CD14-positive monocyte (primary cell): ENCODE results near the gene ITGA2B. TPM values are rescaled to one million over a fixed set of nuclear protein-coding genes. Genes with fewer than 3 reads are reported as not detected.

ENCODE experiments used
- DNase-seq, 3 donors: peaks; one replicate each; pipeline ENCODE4 v3.0.0-alpha.2; 2011 to 2022
- H2AFZ ChIP-seq: 2 replicates; pipeline ENCODE4 v1.6.0; 2012; ENCODE audit warnings: mild to moderate bottlenecking, low read depth, low read length, inconsistent platforms; ENCODE audit not compliant: insufficient read depth, poor library complexity, severe bottlenecking
- H3K27ac ChIP-seq, 2 donors: 1 replicate in 1 of 2; 2 replicates in 1 of 2; pipeline ENCODE4 v1.5.1; 2012 to 2013; ENCODE audit warnings: low read length in 2 of 2, control low read depth in 1 of 2, inconsistent platforms in 1 of 2, low read depth in 1 of 2, mild to moderate bottlenecking in 1 of 2
- H3K27me3 ChIP-seq, 2 donors: one replicate each; pipeline versions ENCODE4 v1.6.0 to v1.6.1; 2011 to 2013; ENCODE audit warnings: low read length in 2 of 2; ENCODE audit not compliant: control insufficient read depth in 2 of 2, insufficient read depth in 2 of 2
- H3K36me3 ChIP-seq, 2 donors: replicated peaks in 1 of 2; 1 replicate in 1 of 2; 2 replicates in 1 of 2; pipeline versions ENCODE4 v1.5.1 to v1.6.1; 2012 to 2013; ENCODE audit warnings: low read length in 2 of 2, control low read depth in 1 of 2, inconsistent platforms in 1 of 2, mild to moderate bottlenecking in 1 of 2; ENCODE audit not compliant: insufficient read depth in 2 of 2, control insufficient read depth in 1 of 2
- H3K4me1 ChIP-seq, 2 donors: 1 replicate in 1 of 2; 2 replicates in 1 of 2; pipeline versions ENCODE4 v1.5.1 to v1.6.1; 2012 to 2013; ENCODE audit warnings: low read length in 2 of 2, control low read depth in 1 of 2, inconsistent platforms in 1 of 2, mild to moderate bottlenecking in 1 of 2, moderate library complexity in 1 of 2; ENCODE audit not compliant: insufficient read depth in 2 of 2, control insufficient read depth in 1 of 2
- H3K4me2 ChIP-seq: replicated peaks from 2 replicates; pipeline ENCODE3; 2012; ENCODE audit warnings: low read length, moderate library complexity, mild to moderate bottlenecking; ENCODE audit not compliant: poor library complexity, severe bottlenecking; ENCODE audit errors: extremely low read depth
- H3K4me3 ChIP-seq, 3 experiments: fragments of 200-600 bp in 1 of 3; sonication (generic) in 1 of 3; replicated peaks in 1 of 3; 1 replicate in 2 of 3; 2 replicates in 1 of 3; pipeline ENCODE4 v1.5.1; 2011 to 2013; ENCODE audit warnings: low read length in 3 of 3, mild to moderate bottlenecking in 3 of 3, control low read depth in 2 of 3, low read depth in 2 of 3, inconsistent platforms in 1 of 3, moderate library complexity in 1 of 3
- H3K79me2 ChIP-seq: 2 replicates; pipeline ENCODE4 v1.6.0; 2012; ENCODE audit warnings: mild to moderate bottlenecking, control low read depth, inconsistent platforms, low read length, moderate library complexity; ENCODE audit not compliant: insufficient read depth
- H3K9ac ChIP-seq: 2 replicates; pipeline ENCODE4 v1.6.0; 2017; ENCODE audit warnings: low read length, mild to moderate bottlenecking; ENCODE audit not compliant: insufficient read depth, poor library complexity, severe bottlenecking
- H3K9me3 ChIP-seq, 2 donors: replicated peaks in 1 of 2; 1 replicate in 1 of 2; 2 replicates in 1 of 2; pipeline versions ENCODE4 v1.5.1 to v1.6.1; 2012 to 2013; ENCODE audit warnings: low read length in 2 of 2, control low read depth in 1 of 2; ENCODE audit not compliant: control insufficient read depth in 1 of 2, insufficient read depth in 1 of 2
- H4K20me1 ChIP-seq: 2 replicates; pipeline ENCODE4 v1.6.0; 2012; ENCODE audit warnings: mild to moderate bottlenecking, low read length, control low read depth, moderate library complexity; ENCODE audit not compliant: insufficient read depth
- H3K27ac Mint-ChIP-seq, 7 donors: one replicate each; pipeline ENCODE4 v1.8.0; 2020; ENCODE audit warnings: mild to moderate bottlenecking in 7 of 7, mixed read lengths in 7 of 7, moderate library complexity in 6 of 7, inconsistent platforms in 2 of 7
- H3K27me3 Mint-ChIP-seq, 3 donors: one replicate each; pipeline ENCODE4 v1.8.0; 2021 to 2022; ENCODE audit warnings: low read depth in 3 of 3, mild to moderate bottlenecking in 3 of 3, mixed read lengths in 3 of 3, moderate library complexity in 3 of 3, inconsistent platforms in 1 of 3
- H3K36me3 Mint-ChIP-seq, 2 donors: one replicate each; pipeline ENCODE4 v1.8.0; 2020; ENCODE audit warnings: mixed read lengths in 2 of 2, inconsistent platforms in 1 of 2, mild to moderate bottlenecking in 1 of 2
- H3K4me1 Mint-ChIP-seq: one replicate; pipeline ENCODE4 v1.8.0; 2020; ENCODE audit warnings: mild to moderate bottlenecking, mixed read lengths
- H3K4me3 Mint-ChIP-seq, 2 donors: one replicate each; pipeline ENCODE4 v1.8.0; 2020; ENCODE audit warnings: mild to moderate bottlenecking in 2 of 2, mixed read lengths in 2 of 2, moderate library complexity in 1 of 2
- H3K9me3 Mint-ChIP-seq, 7 donors: one replicate each; pipeline ENCODE4 v1.8.0; 2020 to 2022; ENCODE audit warnings: mixed read lengths in 7 of 7, mild to moderate bottlenecking in 6 of 7, moderate library complexity in 6 of 7, inconsistent platforms in 2 of 7
- WGBS: methylation state at CpG from one replicate; pipeline ENCODE4 v1.1.5; 2013; ENCODE audit warnings: missing lambda C conversion rate; ENCODE audit not compliant: insufficient coverage; 5-methylcytosine and 5-hydroxymethylcytosine counted together
- intact Hi-C, 2 donors: fragments of 100-400 bp; cut with micrococcal nuclease; formaldehyde crosslinking; loops; one replicate each; pipeline versions ENCODE4 v1.15.0 to v1.15.1; 2023
- polyA minus RNA-seq: library from RNA; depleted of rRNA, polyadenylated mRNA; stranded (reverse); fragments of >200 nt; gene quantifications from 2 replicates; pipeline ENCODE4 v1.2.3, GENCODE V29; 2012
- polyA plus RNA-seq, 3 donors: library from polyadenylated mRNA; depleted of rRNA in 1 of 3; unstranded in 2 of 3; stranded (reverse) in 1 of 3; fragments of 300-500 nt in 2 of 3; fragments of >200 nt in 1 of 3; fragmentation: Illumina TruSeq in 2 of 3; gene quantifications; 1 replicate in 2 of 3; 2 replicates in 1 of 3; pipeline ENCODE4 v1.2.3, GENCODE V29; 2012 to 2021
- total RNA-seq, 12 experiments: library from RNA in 1 of 12; stranded (reverse) in 1 of 12; fragments of 120-200 nt in 1 of 12; gene quantifications; one replicate each; pipeline ENCODE4 v1.2.4 and lab custom pipeline; 2013 to 2026; ENCODE audit warnings: mixed read lengths in 6 of 12, inconsistent platforms in 1 of 12
- TF ChIP-seq, protein P1 (sequence below): fragments of 200-600 bp; IDR thresholded peaks from one replicate; pipeline ENCODE4 v1.8.0; 2022; ENCODE audit warnings: antibody characterized with exemption, mild to moderate bottlenecking

The ITGA2B gene
- 2.8 TPM for total RNA-seq (2013)
- polyA plus RNA-seq (1 to 10 TPM in 2 of 3 donors, under 1 TPM in 1; 0.21 to 1.2 (median 1.1) TPM), polyA minus RNA-seq (0.69 and 0.96 TPM in 2 replicates), total RNA-seq (lab: John Stamatoyannopoulos, UW) (0.12 to 2.0 (median 0.59) reads per million in 11 experiments)

DNA sequence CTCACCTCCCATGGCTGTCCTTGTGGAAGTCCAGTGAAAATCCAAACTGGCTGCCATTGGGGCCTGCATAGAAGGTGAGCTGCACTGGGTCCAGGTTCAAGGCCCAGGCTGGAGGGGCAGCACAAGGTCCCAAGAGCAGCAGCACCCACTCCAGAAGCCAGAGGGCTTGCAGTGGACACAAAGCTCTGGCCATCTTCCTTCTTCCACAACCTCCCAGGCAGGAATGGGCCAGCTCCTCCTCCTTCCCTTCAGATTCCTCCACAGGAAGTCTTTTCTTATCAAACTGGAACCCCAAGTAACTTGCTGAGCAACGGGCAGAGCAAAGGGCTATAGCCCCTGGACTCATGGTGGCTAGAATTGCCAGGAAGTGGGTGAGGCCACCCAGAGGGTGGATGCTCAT lies at the start of gene ITGA2B:
Gene ITGA2B (minus strand): TSS at position 369 of the 400 bp plus-strand sequence. CDS start 176 bp downstream, at position 193.
- Histone ChIP-seq H3K9me3 (no peaks in the 10 kb centered on the region), H4K20me1 (no peaks in the 10 kb centered on the region), H3K9ac (no peak within 1 kb of the TSS), H2AFZ (peak within 1 kb of the TSS; percentile 7), H3K4me1 (peaks cover 26 to 29% of the 10 kb centered on the region in 2 donors), H3K4me3 (no peak within 1 kb of the TSS), H3K27ac (no peak within 1 kb of the TSS), H3K36me3 (no peaks in the 10 kb centered on the region), H3K79me2 (no peaks in the 10 kb centered on the region), H3K27me3 (peaks cover 3 to 24% of the 10 kb centered on the region in 2 donors), H3K4me2 (peak within 1 kb of the TSS; percentile 19)
- H3K4me3 Mint-ChIP-seq = peak within 1 kb of the TSS in 1 of 2 donors; percentile 68
- DNase-seq = no peak
- H3K9me3 Mint-ChIP-seq = peaks cover 0 to 2% (median 0%) of the 10 kb centered on the region in 7 donors
- WGBS = no CpG with 5 or more reads among the region's 1 CpG
- peaks cover 19 to 32% (median 28%) of the 10 kb centered on the region in 3 donors for H3K27me3 Mint-ChIP-seq
- peaks cover 33% of the 10 kb centered on the region for H3K4me1 Mint-ChIP-seq
- intact Hi-C loops = no loop called here
- H3K36me3 Mint-ChIP-seq = peaks cover 0 to 4% of the 10 kb centered on the region in 2 donors
- TF ChIP-seq, protein P1, sequence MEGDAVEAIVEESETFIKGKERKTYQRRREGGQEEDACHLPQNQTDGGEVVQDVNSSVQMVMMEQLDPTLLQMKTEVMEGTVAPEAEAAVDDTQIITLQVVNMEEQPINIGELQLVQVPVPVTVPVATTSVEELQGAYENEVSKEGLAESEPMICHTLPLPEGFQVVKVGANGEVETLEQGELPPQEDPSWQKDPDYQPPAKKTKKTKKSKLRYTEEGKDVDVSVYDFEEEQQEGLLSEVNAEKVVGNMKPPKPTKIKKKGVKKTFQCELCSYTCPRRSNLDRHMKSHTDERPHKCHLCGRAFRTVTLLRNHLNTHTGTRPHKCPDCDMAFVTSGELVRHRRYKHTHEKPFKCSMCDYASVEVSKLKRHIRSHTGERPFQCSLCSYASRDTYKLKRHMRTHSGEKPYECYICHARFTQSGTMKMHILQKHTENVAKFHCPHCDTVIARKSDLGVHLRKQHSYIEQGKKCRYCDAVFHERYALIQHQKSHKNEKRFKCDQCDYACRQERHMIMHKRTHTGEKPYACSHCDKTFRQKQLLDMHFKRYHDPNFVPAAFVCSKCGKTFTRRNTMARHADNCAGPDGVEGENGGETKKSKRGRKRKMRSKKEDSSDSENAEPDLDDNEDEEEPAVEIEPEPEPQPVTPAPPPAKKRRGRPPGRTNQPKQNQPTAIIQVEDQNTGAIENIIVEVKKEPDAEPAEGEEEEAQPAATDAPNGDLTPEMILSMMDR = no peak
- H3K27ac Mint-ChIP-seq = peak within 1 kb of the TSS in 2 of 7 donors; percentile 66 to 76

DNA sequence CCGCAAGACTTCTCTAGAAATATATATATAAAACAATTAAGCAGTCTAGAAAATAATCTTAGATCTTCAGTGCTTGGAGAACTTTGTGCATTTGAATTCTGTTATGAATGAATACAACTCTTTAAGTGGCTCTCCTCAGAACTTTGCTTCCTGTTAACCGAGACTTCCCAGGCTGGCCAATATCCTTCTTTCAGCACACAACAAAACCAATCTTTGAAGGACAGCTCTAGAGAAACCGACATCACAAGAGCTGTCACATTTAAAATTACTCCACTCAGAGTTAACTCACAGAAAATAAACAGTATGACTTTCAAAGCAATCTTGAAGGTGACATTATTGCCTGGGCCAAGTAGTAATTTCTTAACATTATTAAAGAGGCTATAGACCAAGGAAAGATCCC lies 49.7 kb upstream of the ITGA2B start:
- Histone ChIP-seq H3K27me3 (no peaks in the 10 kb centered on the region), H3K9ac (no peak overlapping the region), H3K27ac (no peak overlapping the region), H3K4me2 (no peak overlapping the region), H2AFZ (no peak overlapping the region), H3K9me3 (no peaks in the 10 kb centered on the region), H3K4me1 (no peaks in the 10 kb centered on the region), H3K4me3 (no peak overlapping the region), H4K20me1 (peaks cover 64% of the 10 kb centered on the region), H3K36me3 (peaks cover 19 to 41% of the 10 kb centered on the region in 2 donors), H3K79me2 (peaks cover 30% of the 10 kb centered on the region)
- TF ChIP-seq, protein P1 = no peak
- WGBS = 25% methylated on average over 1 of the region's 3 CpGs
- Mint-ChIP-seq H3K4me3 (no peak overlapping the region), H3K4me1 (peaks cover 13% of the 10 kb centered on the region), H3K27me3 (no peaks in the 10 kb centered on the region), H3K36me3 (peaks cover 25 to 32% of the 10 kb centered on the region in 2 donors), H3K9me3 (no peaks in the 10 kb centered on the region), H3K27ac (peak overlapping the region in 1 of 7 donors; percentile 70)
- intact Hi-C loops = no loop called here
- DNase-seq = no peak
